ENCODE measurements around the gene DUSP6.

DUSP6 gene

DNA sequence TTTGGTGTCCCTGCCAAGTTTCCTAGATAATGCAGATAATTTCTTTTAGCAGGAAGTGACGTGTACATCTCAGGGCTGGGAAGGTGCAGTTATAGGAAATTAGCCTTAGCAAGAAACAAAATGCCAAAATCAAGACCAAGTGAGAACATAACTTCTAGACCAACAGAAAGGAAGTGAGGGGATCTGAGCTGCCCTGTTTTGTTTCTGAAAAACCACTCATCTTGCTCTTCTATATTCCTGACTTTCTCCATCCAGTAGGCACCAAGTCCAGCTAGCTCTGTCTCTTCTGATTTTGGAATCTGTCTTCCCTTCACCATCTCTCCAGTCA lies 23.9 kb upstream of the DUSP6 start:
- no peak for DNase-seq (ENCODE audit: low read depth in 3 of 3, low spot score in 1 of 3)

GRCh38 chr12:89373763-89374572 lies 21.7 kb upstream of the DUSP6 start:
- no peak for DNase-seq (ENCODE audit: low read depth in 3 of 3, low spot score in 1 of 3)

- no peak for DNase-seq (ENCODE audit: low read depth in 3 of 3, low spot score in 1 of 3)
Measured at GRCh38 chr12:89372584-89373370, 20.5 kb upstream of the DUSP6 start.

- DNase-seq (ENCODE audit: low read depth in 3 of 3, low spot score in 1 of 3) = no peak
Measured at GRCh38 chr12:89370850-89371249, 18.5 kb upstream of the DUSP6 start.

GRCh38 chr12:89370421-89370831 lies 18.1 kb upstream of the DUSP6 start:
- DNase-seq (ENCODE audit: low read depth in 3 of 3, low spot score in 1 of 3) = no peak

DNA sequence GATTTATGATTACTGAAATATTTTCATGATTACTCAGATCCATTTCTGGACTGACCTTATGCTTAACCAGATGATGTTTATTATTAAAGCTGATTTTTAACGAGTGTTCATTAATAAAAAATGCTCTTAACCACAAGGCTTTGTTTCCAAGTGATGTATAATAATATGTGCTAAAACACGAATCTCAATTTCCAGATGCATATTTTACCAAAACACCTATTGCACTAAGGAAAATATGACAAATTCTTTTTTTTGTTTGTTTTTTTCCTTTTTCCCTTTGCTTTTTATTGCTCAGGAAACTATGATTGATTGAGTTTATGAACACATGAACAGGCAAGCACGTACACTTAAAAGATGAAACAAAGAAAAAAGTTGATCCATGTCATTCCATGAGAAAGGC lies 16.9 kb upstream of the DUSP6 start:
- DNase-seq (ENCODE audit: low read depth in 3 of 3, low spot score in 1 of 3) = no peak

DNA sequence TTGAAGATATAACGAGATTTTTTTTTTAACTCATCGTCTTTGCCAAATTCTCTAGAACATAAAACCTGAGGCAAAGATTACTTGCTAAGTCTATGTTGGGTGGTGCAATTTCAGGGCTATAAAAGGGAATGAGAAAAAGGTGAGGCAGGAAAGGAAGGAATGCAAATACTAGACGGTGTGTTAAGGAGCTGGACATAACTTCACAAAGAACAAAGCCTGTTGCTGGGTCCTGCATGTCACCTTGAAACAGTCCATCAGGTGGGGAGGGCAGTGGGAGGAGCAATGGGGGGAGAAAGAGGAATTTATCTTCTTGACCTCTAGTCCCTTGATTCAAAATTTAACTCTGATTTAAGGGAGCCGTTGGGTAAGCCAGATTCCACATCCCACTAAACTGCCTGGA lies 16.1 kb upstream of the DUSP6 start:
- DNase-seq (ENCODE audit: low read depth in 3 of 3, low spot score in 1 of 3) = no peak

DNA sequence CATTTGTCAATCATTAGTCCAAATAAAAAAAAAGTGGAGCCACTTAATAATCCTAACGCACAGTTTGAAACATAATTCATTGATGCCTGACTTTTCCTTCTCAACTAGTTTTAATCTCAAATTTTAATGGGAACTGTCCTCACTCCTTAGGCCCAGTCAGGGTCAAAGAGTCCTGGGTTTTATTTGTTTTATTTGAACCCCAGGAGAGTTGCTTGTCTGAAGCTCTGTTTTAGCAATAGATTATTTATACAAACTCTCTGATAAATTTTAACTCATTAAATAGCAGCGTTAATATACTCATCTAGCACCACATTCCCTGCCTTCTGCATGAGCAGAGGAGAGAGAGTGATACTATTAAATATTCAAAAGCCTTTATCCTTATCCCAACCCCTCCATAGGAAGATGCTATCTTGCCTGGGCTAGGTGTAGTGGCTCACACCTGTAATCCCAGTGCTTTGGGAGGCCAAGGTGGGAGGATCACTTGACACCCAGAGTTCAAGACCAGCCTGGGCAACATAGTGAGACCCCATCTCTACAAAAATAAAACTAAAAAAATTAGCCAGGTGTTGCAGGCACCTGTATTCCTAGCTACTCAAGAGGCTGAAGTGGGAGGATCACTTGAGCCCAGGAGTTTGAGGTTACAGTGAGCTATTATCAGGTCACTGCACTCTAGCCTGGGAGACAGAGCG lies 14.5 kb upstream of the DUSP6 start:
- DNase-seq (ENCODE audit: low read depth in 3 of 3, low spot score in 1 of 3) = no peak

- no peak for DNase-seq (ENCODE audit: low read depth in 3 of 3, low spot score in 1 of 3)
Measured at GRCh38 chr12:89364631-89365030, 12.3 kb upstream of the DUSP6 start.

GRCh38 chr12:89364058-89364457 lies 11.8 kb upstream of the DUSP6 start:
- DNase-seq (ENCODE audit: low read depth in 3 of 3, low spot score in 1 of 3) = no peak

- no peak for DNase-seq (ENCODE audit: low read depth in 3 of 3, low spot score in 1 of 3)
Measured at GRCh38 chr12:89363582-89363981, 11.3 kb upstream of the DUSP6 start.

GRCh38 chr12:89363084-89363483 lies 10.8 kb upstream of the DUSP6 start:
- DNase-seq (ENCODE audit: low read depth in 3 of 3, low spot score in 1 of 3) = no peak

DNA sequence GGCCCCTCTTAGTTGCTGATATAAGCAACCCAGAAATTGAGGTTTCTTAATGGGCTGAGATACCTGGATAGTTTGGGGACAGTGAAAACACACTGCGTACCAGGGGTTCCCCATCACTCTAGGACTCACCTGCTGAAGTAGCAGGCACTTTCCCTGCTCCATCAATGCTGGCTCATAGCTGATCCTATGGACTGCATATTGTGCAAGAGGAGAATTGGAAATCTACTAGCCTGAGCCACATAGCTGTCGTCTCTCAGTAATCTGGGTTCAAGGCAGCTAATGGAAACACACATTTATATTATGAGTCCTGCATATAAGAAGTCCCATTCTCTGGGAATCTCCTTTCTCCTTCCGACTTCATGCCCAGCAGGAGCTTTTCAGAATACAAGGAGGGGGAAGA lies 7.3 kb upstream of the DUSP6 start:
- DNase-seq (ENCODE audit: low read depth in 3 of 3, low spot score in 1 of 3) = no peak

DNA sequence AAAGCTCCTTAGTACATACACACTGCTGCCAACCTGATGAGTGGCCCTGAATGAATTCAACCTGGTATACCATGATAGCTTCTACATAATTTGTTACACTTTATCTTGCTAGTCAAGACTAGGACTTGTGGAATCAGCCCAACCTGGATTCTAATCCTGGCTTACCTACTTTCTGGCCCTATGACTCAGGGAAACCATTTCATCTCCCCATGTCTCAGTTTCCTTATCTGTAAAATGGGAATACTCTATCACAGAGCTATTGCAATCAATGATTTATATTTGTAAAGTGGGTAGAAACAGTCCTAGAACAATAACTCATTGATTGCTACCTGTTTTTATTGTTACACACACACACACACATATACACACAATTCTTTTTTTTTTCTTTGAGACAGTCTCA lies 6.5 kb upstream of the DUSP6 start:
- DNase-seq (ENCODE audit: low read depth in 3 of 3, low spot score in 1 of 3) = no peak

DNA sequence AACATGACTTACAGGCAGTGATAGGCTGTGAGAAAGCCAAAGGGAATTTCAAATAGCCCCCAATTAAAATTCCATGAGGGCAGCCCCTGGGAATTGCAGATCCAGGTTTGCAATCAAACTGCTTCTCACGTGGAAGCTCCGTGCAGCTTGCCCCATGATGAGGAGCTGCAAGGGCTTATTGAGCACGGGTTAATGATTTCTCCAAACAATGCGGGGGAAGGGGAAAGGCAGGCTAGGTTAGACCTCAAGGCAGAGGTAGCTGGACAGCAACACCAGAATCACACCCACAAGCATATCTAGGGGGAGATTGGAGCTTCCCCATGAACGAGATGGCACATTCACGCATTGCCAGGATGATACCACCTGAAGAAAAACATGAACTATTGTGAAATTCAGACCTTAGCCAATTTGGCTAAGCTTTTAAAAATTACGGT lies 5.0 kb upstream of the DUSP6 start:
- DNase-seq (ENCODE audit: low read depth in 3 of 3, low spot score in 1 of 3) = no peak

- DNase-seq (ENCODE audit: low read depth in 3 of 3, low spot score in 1 of 3) = no peak
Measured at GRCh38 chr12:89356069-89356665, 3.9 kb upstream of the DUSP6 start.

- no peak for DNase-seq (ENCODE audit: low read depth in 3 of 3, low spot score in 1 of 3)
Measured at GRCh38 chr12:89355243-89356068, 3.2 kb upstream of the DUSP6 start.

DNA sequence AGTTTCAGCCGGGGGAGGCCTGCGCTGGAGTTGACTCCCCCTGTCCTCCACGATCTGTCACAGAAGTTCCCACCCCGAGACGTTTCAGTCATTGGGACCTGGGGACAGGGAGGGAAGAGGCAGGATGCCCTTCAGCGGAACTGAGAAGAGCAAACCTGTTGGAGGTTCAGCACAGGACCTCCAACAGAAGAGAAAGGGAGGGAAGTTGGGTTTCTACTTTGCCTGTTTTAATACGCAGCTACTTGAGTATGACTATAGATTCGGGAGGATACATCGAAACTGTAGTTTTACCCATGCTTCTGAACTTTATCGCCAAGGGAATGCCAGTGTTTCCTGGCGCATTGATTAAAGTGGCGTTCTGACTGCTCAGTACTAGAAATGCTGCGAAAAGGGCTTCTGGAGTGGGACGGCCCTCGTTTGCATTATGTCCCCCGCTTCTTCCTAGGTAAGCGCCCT lies 2.3 kb upstream of the DUSP6 start:
- no peak for DNase-seq (ENCODE audit: low read depth in 3 of 3, low spot score in 1 of 3)

GRCh38 chr12:89353823-89354611 lies 1.7 kb upstream of the DUSP6 start:
- DNase-seq (ENCODE audit: low read depth in 3 of 3, low spot score in 1 of 3) = peak in 2 of 3 donors; percentile 22 to 58
